NCI-H345 treated with DMSO at 0.1 percent for 48 hours (cell line): ENCODE measurements around the gene CA14.
"Not testable (repeated sequence)": the region's sequence is repeated elsewhere in the genome, so short reads cannot be mapped to it uniquely, and the experiment has no call there.

Source experiments
- DNase-seq: peaks from one replicate; lab custom pipeline; 2025; ENCODE audit not compliant: unreplicated experiment; lab: John Stamatoyannopoulos, UW

Gene CA14

DNA sequence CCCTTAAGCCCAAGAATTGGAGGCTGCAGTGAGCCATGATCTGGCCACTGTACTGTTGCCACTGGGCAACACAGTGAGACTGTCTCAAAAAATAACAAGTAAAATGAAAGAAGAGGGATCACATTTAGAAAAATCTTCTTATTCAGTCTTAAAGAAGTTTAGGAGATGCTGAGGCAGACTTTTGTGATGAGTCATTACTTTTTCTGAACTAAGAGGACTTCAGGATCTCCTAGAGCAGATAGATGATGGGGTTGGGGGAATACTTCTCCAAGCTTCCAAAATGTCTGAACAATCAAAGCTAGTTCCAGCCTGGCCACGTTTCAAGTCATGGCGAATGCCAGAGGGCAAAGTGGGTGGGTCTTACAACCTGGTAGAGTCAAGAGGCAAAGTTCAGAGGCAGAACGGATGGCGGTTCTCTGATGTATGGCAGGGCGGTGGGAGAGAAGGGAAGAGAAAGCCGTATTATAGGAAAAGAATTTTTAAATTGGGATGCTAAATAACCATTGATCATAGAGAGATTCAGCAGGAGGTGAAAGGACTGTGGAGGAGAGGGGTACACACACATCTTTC is 22.6 kb downstream of the CA14 start:
- no peak for DNase-seq

DNA sequence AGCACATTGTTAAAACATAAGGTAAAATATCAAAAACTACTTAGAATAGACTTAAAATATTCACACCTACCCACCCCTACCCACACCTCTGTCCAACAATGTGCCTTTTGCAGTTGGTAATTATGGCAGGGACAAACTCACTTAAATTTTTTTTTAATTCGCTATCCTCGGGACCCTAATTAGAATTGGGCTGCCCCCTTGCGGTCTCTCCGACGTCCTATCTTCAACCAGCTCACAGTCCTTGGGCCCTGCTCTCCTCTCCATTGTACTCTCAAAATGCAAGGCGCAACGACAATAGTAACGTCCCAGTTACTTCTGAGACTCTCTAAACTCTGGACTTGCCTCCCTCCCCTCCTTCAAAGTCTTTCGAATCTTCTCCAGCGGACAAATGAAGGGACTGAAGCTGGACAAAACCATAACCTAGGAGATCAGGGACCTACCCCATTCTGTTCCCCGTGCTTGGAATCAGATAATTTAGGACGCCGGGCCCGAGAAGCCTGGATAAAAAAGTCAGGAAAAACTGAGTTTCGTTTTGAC is 23.7 kb downstream of the CA14 start:
- peak; percentile 88 for DNase-seq

GRCh38 chr1:150281758-150282557 is 24.4 kb downstream of the CA14 start, which contains the start of gene CIART:
TSS of gene CIART (plus strand) at chr1:150282554. CDS start at chr1:150283268, 714 bp downstream.
- peak; percentile 100 for DNase-seq

DNA sequence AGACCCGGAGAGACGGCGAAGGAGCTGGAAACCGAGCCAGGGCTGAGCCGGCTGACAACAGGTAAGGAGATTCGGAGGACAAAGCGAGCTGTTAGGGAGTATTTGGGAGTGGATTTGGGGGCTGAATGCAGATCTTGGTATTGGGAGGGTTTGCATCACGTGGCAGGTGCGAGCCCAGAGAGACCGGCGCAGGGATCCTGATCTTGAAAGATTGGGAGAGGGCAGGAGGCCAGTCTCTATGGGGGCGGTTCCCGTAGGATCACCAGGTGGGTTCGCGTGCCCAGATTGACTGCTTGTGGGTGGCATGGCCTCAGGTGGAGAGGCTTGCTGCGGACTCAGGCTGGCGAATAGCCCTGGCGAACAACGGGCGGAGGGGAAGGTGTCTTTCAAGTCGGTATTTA is 25.0 kb downstream of the CA14 start:
- no peak for DNase-seq

DNA sequence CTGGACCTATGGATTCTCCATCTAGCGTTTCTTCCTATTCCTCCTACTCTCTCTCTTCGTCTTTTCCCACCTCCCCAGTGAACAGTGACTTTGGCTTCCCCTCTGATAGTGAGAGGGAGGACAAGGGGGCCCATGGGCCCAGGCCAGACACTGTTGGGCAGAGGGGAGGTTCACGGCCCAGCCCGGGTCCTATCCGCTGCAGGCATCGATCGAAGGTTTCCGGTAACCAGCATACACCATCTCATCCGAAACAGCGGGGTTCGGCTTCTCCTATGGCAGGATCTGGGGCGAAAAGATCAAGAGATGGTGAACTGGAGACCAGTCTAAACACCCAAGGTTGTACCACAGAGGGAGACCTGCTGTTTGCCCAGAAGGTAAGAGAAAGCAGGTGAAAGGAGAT is 25.7 kb downstream of the CA14 start:
- DNase-seq, result no peak

DNA sequence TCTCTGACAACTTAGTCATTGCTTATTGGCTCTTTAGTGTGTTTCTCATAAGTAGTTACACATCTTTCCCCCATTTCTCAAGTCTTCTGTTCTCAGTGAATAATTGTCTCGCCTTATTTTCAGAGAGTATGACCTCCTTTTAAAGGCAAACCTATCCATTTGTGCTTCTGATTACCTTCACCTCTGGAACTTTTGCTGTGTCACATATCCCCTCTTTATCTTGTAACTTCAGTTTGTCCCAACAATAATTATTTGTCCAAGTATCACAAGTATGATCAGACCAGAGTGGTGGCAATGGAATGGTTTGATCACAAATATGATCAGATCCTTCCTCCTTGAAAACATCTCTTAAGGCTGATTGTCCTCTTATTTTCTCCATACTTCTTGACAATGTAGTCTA is 30.8 kb downstream of the CA14 start:
- no peak for DNase-seq

DNA sequence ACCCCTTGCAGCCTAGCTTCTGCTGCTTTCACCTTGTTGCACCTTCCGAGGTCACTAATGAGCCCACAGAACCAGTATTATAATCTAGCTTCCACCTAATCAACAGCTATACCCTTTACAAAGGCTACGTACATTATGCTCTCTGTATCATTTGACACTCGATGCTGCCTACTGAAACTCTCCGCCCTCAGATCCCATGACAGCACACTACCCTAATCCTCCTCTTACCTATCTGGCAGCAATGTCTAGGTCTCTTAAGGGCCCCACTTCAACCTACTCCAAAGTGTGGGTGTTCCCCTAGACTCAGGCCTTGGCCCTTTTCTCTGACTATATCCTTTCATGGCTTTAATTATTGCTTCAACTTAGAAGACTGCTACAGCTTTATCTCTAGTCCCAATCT is 31.2 kb downstream of the CA14 start:
- DNase-seq, result no peak

- peak; percentile 100 for DNase-seq
These were observed 36.1 kb downstream of the CA14 start, which contains the start of gene MRPS21 for GRCh38 chr1:150293433-150294253. TSS of gene MRPS21 (plus strand) at chr1:150293861. CDS start at chr1:150294367, 506 bp downstream.

GRCh38 chr1:150295476-150295875 is 37.9 kb downstream of the CA14 start:
- no peak for DNase-seq

DNA sequence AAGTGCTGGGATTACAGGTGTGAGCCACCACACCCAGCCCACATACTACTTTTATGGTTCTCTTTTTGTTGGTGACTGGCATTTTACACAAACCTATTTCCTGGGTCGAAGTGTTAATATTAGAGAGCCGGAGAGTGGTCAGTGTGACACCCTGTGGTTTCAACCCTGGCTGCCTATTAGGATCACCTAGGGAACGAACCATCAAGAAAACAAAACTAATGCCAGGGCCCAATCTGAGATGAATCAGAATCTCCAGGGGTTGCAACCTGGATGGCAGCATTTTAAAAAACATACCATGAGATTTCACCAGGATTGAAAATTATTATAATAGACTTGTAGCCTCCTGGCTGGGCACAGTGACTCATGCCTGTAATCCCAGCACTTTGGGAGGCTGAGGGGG is 42.1 kb downstream of the CA14 start:
- DNase-seq, result no peak

GRCh38 chr1:150302338-150302737 is 44.8 kb downstream of the CA14 start:
- no peak for DNase-seq

DNA sequence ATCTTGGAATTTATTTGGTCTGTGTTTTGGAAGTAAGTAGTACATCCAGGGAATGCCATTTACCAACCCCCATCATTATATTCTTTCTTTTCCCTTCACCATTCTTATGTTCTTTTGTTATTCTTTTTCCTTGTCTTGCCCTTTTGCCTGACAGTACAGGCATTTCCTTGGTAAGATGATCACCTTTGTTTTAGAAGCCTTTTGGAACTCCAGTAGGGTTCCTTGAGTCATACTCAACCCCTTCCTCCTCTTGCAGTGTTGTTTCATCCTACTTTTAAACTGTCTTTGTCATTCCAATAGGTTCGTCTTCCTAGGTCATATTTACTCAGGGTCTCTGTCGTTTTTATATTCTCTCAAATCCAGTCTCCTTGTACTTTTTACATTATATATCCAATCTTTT is 45.3 kb downstream of the CA14 start:
- DNase-seq, result no peak

- DNase-seq, result not testable (repeated sequence)
These were observed 51.0 kb downstream of the CA14 start for GRCh38 chr1:150308585-150308984.

DNA sequence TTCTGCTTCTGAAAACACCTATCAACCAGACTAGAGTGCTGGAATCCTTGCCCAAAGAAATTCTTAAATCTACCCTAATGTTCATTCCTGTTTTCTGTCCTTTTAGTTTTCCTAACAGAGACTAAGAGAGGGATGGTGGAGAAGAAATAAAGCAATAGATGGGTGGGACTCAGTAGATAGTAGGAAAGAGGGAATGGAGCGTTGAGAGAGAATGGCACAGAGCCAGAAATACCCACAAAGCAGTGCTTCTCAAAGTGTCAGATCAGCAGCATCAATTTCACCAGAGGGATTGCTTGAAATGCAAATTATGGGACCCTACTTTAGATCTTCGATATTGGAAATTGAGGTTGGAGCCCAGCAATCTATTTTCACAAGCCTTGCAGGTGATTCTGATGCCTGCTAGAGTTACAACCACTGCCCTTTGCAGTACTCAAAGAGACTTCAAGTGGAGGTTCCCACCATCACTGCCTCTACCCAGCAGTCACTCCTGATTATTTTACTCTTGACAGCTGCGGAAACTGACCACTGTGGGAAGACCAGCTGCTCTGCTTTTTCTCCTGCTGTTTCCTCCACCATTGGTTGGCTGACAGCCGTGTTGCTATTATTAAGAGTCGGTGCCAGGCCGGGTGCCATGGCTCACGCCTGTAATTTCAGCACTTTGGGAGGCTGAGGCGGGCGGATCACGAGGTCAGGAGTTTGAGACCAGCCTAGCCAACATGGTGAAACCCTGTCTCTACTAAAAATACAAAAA is 52.4 kb downstream of the CA14 start:
- no peak for DNase-seq

DNA sequence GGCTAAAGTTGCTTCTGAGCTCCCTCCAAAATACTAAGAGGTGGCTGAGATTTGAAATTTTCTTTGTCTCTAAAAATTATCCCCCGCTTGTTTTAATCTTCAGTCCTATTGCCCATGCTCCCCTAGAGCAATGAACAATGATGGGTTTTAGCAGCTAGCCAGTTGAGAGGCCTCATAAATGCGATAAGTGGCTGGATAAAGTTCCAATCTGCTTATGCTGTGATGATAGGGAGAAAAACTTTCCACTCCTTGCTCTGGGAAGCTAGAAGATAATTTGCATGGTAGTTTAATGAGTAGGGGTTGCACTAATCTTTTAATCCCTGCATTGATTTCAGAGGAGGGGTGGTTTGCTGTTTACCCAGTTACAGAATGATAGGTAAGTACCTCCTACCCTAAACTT is 54.2 kb downstream of the CA14 start:
- DNase-seq, result no peak
